Measurements from ENCODE around the gene ZNF746.
A peak's percentile ranks its signal among the peaks of the same experiment; 100 is the strongest.

Gene ZNF746

GRCh38 chr7:149489391-149490024 is 8.1 kb downstream of the ZNF746 start:
- no peak for DNase-seq

DNA sequence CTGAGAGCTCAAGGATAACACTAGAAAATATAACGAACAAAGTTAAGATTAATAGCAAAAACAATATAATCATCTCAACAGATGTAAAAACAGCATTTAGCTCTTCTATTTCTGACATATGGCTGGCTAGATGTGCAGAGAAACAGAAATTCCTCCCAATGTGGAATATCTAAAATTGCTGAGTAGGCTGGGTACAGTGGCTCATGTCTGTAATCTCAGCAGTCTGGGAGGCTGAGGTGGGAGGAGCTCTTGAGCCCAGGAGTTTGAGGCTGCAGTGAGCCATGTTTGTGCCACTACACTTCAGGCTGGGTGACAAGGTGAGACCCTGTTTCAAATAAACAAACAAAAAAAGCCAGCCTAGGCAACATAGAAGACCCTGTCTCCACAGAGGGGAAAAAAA is 18.0 kb downstream of the ZNF746 start:
- no peak for DNase-seq

DNA sequence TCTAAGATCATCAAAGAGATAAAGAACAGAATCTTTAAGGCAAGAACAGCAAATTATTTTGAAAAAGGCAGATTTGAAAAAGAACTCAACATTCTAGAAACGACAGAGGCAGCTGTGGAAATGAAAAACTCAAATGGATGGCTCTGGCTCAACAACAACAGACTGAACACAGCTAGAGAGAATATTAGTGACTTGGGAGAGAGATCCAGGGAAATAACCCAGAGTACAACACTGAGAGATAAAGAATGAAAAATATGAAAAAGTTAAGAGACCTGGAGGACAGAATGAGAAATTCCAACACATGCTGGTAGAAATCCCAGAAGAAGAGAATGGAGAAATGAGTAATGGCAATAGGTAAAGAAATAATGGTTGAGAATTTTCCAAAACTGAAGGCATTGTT is 18.9 kb downstream of the ZNF746 start:
- DNase-seq, result no peak

DNA sequence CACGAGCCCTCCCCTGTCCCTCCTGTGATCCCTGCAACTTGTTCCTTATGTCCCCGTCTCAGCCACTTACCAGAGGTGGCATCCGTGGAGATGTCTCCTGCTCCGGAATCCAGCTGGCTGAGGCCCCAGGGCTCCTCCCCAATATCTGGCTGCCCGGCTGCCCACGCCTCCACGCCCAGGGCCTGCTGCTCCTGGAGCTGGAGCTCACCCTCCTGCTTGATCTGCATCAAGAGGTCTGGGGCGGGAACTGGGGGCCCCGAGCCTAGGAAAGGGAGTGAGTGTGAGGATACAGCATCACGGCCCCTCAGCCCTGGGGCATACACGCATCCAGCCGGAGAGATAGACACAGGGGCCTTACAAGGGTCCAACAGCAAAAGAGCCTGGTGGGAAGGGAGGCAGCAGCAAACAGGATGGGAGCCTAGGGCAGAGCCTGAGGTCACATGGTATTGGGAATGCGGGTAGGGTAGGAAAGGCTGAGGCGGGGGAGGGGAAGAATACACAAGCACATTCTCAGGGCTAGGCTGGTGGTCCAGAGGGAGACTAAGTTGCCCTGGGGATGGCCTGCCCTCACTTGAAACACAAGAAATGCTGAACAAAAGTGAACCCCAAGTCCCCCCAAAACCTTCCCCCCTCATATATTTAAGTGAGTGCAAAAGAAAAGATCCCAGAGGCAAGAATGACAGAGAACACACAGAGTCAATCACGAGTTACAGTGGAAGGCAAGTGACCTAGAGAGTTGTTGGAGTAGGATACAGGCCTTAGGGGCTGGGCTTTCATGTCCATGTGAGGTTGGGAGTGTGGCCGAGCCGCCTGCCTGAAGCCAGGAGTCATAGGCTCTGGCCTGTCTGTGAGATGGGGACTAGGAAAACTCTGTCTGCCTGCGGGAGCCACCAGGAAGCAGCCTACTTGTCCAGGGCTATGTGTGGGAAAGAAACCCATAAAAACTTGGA is 19.8 kb downstream of the ZNF746 start:
- no peak for DNase-seq

DNA sequence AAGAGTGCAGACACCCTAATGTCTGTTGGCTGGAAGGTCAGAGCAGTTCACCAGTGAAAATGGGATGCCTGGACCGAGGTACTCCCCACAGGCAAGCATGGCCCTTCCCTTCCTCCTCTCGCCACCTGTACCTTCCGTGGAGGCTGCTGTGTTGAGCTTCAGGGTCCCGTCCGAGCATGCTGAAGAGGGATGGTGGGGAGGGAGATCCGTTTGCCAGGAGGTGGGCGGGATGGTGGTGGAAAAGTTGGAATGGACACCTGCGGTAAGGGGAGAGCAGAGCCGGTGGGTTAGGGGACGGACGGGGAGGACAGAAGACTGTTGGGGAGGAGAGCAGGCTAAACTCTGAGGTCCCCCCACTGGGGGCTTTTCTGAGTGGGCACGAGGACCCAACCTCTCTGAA is 20.8 kb downstream of the ZNF746 start:
- DNase-seq, result no peak

DNA sequence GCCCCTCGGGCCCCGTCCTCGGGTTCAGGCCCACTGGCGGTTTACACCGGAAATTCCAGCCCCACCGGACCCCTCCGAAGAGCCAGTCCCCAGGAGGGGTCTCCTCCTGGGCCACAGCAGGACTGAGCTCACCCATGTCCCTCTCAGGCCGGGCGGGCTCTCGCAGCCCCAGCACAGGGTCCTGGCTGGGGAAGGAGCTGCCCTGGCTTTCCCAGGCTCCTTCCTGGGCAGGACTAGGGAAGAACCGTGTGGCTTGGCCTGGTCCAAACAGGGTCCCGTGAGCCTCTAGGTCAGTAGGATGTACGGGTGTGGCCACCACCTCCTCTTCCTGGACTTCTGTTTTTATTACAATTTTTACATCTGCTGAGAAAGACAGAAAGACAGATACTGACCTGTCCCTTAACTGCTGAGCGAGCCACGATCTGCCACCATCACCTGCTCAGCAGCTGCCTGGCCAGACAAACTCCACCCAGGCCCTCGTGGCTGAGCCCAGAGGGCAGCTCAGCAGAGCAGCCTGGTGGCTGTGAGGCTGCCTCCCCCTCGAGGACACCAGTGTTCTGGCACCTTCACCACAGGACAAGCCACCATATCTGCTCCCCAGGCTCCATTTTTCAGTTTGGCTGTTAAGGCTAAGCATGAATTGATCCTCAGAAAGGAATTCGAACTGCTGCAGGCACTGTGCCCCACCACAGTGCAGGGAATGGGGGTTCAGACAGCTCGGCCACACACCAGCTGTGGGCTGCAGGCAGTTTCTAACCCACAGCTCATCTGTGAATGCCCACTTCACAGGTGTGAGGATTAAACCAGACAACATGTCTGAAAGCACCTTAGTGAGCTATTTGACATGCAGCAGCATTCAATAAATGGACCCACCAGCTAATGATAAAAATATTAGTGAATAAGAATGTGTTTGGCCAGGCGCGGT is 22.2 kb downstream of the ZNF746 start:
- DNase-seq, result no peak

DNA sequence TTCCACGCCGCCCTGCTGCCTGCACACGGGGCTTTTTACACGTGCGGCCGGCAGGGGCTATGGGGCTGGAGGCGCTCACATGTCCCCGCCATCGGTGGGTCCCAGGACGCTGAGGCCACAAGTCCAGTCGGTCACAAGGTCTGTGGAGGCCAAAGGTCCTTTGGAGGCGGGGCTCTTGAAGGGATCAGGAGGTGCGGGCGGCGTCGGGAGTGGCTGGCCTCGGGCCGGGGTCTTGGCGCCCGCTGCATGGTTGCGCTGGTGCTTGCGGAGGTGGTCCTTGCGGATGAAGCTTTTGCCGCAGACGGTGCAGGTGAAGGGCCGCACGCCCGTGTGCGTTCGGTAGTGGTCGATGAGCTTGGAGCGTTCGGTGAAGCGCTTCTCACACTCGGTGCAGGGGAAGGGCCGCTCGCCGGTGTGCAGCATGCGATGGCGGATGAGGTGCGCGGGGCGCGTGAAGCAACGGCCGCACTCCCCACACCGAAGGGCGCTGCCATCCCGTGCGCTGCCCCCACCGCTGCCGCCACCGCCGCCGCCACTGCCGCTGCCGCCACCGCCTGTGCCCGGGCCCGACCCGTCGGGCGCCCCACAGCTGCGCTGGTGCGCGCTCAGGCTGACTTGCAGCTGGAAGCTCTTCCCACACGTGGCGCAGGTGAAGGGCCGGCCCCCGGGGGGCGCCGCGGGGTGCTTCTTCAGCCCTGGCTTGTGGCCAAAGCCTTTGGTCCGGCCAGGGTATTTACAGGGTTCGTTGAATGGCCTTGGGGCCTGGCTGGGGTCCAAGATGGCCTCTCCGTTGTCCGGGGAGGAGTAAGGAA is 23.1 kb downstream of the ZNF746 start:
- DNase-seq, result no peak

DNA sequence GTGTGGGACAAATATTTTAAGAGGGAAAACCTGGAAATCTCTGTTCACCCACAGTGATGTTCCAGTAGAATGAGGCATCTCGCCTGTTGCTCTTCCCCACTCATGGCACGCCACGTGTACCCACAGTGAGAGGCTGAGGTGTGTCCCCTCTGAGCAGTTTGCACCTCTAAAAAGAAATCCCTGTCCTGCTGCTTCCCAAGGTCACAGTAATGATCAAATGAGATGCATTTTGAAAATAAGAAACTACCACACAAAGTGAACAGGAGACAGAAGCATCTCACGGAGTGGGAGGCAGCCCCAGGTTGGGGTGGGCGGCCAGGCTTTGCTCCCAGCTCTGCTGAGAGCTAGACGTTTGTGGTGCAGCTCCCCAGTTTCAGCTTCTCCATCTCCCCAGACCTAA is 24.4 kb downstream of the ZNF746 start:
- no peak for DNase-seq

GRCh38 chr7:149471289-149471953 is 26.2 kb downstream of the ZNF746 start:
- DNase-seq, result no peak

DNA sequence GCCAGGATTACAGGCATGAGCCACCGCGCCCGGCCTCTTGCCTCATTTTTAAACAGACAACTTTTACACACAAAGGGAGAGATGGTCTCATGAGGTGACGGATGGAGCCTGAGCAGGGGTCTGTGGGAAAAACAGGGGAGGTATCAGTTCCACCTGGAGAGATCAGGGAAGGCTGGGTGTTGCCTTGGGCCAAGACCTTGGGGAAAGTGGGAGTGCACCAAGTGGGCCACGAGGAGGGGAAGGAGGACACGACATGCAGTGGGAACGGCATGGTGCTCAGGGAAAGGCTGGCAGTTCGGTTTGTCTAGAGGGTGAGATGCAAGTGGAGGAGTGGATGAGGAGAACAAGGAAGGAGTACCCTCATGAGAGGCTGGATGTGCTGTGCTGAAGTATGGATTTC is 27.8 kb downstream of the ZNF746 start:
- no peak for DNase-seq

GRCh38 chr7:149468208-149468607 is 29.4 kb downstream of the ZNF746 start:
- DNase-seq, result no peak

GRCh38 chr7:149467321-149467859 is 30.2 kb downstream of the ZNF746 start:
- no peak for DNase-seq

DNA sequence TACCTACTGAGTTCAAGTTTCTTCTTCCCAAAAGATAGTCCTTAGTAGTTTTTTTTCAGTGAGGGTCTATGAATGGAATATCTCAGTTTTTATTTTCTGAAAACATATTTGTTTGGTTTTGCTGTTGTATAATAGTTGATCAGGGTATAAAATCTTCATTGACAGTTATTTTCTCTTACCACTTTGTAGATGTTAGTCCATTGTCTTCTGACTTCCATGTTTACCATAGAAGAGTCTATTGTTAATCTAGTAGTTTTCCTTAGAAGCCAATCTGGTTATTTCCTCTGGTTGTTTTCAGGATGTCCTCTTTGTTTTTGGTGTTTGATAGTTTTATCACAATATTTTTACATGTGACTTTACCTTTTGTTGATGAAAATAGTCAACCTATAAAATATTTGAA is 31.2 kb downstream of the ZNF746 start:
- DNase-seq, result no peak

GRCh38 chr7:149463500-149464161 is 34.0 kb downstream of the ZNF746 start:
- DNase-seq, result no peak

- DNase-seq, result no peak
These were observed 35.5 kb downstream of the ZNF746 start for GRCh38 chr7:149462101-149462520.

GRCh38 chr7:149460493-149461277 is 36.9 kb downstream of the ZNF746 start, which contains the start of gene ZNF777:
Gene ZNF777, minus strand, starts transcription at chr7:149461062. Its CDS starts 5,040 bp downstream, at chr7:149456022.
- DNase-seq, result peak; percentile 51

DNA sequence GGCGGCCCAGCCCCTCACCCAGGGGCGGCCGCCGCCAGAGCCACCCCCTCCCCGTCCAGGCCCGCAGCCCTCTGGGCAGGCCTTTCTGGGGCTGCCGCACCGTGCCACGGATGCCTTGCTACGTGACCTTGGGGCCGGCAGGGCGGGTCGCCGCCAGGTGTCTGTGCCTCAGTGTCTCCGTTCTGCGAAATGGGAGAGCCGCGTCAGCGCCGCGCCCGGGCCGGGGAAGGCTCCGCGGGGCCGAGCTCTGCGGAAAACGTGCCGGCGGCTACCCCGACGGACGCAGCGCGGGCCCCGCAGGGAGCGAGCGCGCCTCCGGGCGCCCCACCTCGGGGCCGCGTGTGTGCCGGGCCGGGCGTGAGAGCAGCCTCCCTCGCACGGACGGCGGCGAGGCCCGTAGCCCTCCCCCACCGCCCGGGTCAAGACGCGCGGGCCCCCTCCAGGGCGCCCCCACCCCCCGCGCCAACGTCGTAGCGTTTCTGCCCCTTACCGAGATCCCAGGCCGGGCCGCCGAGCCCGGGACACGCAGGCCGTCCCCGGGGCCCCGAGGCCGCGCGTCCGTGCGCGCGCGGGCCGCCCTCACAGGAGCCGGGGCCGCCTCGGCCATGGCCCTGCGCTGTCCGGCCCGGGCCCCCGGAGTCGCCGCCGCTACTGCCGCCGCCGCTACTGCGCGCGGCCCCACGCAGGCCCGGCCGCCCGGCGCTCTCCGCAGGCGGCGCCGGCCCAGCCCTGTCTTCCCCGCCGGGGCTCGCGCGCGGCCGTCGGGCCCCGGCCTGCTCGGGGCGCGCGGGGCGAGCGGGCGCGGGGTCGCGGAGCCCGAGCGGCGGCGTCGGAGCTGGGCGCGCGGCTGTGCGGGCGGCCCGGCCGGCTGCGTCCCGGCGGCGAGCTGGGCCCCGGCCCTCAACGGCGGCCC is 37.8 kb downstream of the ZNF746 start:
- no peak for DNase-seq

DNA sequence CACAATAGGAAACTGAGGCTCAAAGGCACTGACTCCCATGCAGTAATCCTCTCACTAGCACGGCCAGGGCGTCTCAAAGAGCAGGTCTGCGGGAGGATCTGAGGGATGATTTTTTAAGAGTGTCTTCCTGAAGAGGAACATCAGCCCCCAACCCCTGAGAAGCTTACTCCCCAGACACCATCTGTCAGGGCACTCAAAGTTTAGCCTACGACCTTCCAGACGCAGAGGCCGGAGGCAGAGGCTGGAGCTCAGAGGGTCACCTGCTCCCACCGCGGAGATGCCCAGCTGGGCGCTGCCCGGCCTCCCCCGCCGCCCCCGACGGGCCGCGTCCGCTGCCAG is 38.4 kb downstream of the ZNF746 start:
- no peak for DNase-seq

- no peak for DNase-seq
These were observed 39.4 kb downstream of the ZNF746 start for GRCh38 chr7:149458235-149458634.

Data from DMS79 (cell line).